NT2/D1 (cell line): Measurements from ENCODE around the gene ATP5PD.

Experiments used
- SUZ12 ChIP-seq: IDR thresholded peaks from 2 replicates; pipeline ENCODE4 v1.6.1; 2011; ENCODE audit not compliant: insufficient read length, insufficient read depth; ENCODE audit errors: extremely low read depth
- YY1 ChIP-seq: IDR thresholded peaks from 2 replicates; pipeline ENCODE4 v1.6.1; 2011; ENCODE audit not compliant: insufficient read length, insufficient read depth
- ZNF274 ChIP-seq: IDR thresholded peaks from 2 replicates; pipeline ENCODE4 v1.6.1; 2011; ENCODE audit warnings: mild to moderate bottlenecking, low read depth, low read length

DNA sequence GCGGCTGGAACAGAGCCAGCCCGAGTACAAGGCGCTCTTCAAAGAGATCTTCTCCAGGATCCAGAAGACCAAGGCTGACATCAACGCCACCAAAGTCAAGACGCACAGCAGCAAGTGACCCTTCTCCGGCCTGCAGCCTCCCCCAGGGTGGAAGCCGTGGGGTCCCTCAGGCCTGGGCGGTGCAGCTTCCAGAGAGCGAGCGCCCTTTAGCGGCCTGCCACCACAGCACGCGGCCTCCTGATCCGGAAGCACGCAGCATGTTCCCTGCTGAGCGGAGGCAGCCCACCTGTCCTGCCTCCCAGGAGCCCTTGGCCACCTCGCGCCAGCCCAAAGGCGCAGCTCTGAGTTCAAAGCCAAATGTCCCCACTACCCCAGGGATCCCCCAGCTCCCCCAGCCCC lies 42.8 kb downstream of the ATP5PD start:
- TF ChIP-seq ZNF274 (no peak), SUZ12 (no peak), YY1 (no peak)
